ENCODE results near the gene TMEM87B. TPM values are rescaled to one million over a fixed set of nuclear protein-coding genes. Genes with fewer than 3 reads are reported as not detected.

Gene TMEM87B
- total and polyA plus RNA-seq, 2 of the 8 experiments (the other 6 are each of a cell fraction or from before 2014, with no cell fraction given): 7.2 to 9.0 TPM

- TF ChIP-seq CHD7 (IDR thresholded peaks at IDR 0.05; ENCODE audit: insufficient replicate concordance, low read length) (no peak), RFX5 (IDR thresholded peaks at IDR 0.05; ENCODE audit: borderline replicate concordance, low read depth, low read length) (no peak), SIN3A (conservative IDR thresholded peaks at IDR 0.05 in 1 of 2, IDR thresholded peaks at IDR 0.05 in 1 of 2; ENCODE audit: low read depth in 1 of 2, low read length in 2 of 2) (peak in 1 of 2 experiments; percentile 35; a peak in 1 of 4 replicates), CHD1 (IDR thresholded peaks at IDR 0.05; ENCODE audit: low read depth, low read length) (no peak), SAP30 (IDR thresholded peaks at IDR 0.05; ENCODE audit: insufficient read depth, insufficient replicate concordance, low read length) (peak; percentile 69), TBP (IDR thresholded peaks at IDR 0.05; ENCODE audit: low read depth, low read length) (no peak), HDAC6 (IDR thresholded peaks at IDR 0.05; ENCODE audit: low read depth, low read length) (no peak), KDM4A (IDR thresholded peaks at IDR 0.05; ENCODE audit: low read depth, low read length, severe bottlenecking) (peak; percentile 12), BRCA1 (IDR thresholded peaks at IDR 0.05; ENCODE audit: low read depth, low read length) (no peak)
Observed at GRCh38 chr2:112055730-112056625, 909 bp downstream of the TMEM87B start (continued).

Measured in H1 (cell line).